Liver (tissue), 9 donors: ENCODE data around the gene TMPRSS2. TPM values are rescaled to one million over a fixed set of nuclear protein-coding genes. Genes with fewer than 3 reads are reported as not detected.

Source experiments
- DNase-seq: peaks from one replicate; pipeline ENCODE4 v3.0.0-alpha.2; 2017; ENCODE audit warnings: low spot score
- H3K27ac ChIP-seq, 2 donors: one replicate each; pipeline ENCODE4 v1.7.0; 2013; ENCODE audit warnings: inconsistent platforms in 2 of 2, low read length in 2 of 2, control low read depth in 1 of 2, low read depth in 1 of 2, mild to moderate bottlenecking in 1 of 2
- H3K27me3 ChIP-seq, 4 donors: one replicate each; pipeline versions ENCODE4 v1.6.1 to v1.7.0; 2013; ENCODE audit warnings: low read length in 3 of 4, inconsistent platforms in 1 of 4, mild to moderate bottlenecking in 1 of 4, moderate library complexity in 1 of 4; ENCODE audit not compliant: control insufficient read depth in 4 of 4, insufficient read depth in 4 of 4
- H3K36me3 ChIP-seq, 4 donors: one replicate each; pipeline versions ENCODE4 v1.6.1 to v1.7.0; 2013; ENCODE audit warnings: low read length in 3 of 4, mild to moderate bottlenecking in 3 of 4, low read depth in 1 of 4, moderate library complexity in 1 of 4; ENCODE audit not compliant: control insufficient read depth in 4 of 4, insufficient read depth in 3 of 4
- H3K4me1 ChIP-seq, 4 donors: one replicate each; pipeline versions ENCODE4 v1.6.1 to v1.7.0; 2013; ENCODE audit warnings: low read length in 3 of 4, mild to moderate bottlenecking in 3 of 4, moderate library complexity in 1 of 4; ENCODE audit not compliant: control insufficient read depth in 4 of 4, insufficient read depth in 4 of 4
- H3K4me3 ChIP-seq, 3 donors: one replicate each; pipeline versions ENCODE4 v1.6.1 to v1.7.0; 2013; ENCODE audit warnings: low read length in 3 of 3, control low read depth in 1 of 3, low read depth in 1 of 3, mild to moderate bottlenecking in 1 of 3
- H3K9ac ChIP-seq, 2 donors: one replicate each; pipeline ENCODE4 v1.7.0; 2013; ENCODE audit warnings: low read length in 2 of 2, mild to moderate bottlenecking in 2 of 2, moderate library complexity in 2 of 2, control low read depth in 1 of 2, low read depth in 1 of 2
- H3K9me3 ChIP-seq, 4 donors: one replicate each; pipeline versions ENCODE4 v1.6.1 to v1.7.0; 2013; ENCODE audit warnings: low read length in 3 of 4; ENCODE audit not compliant: control insufficient read depth in 4 of 4
- CTCF ChIP-seq: fragments of 150-350 bp; IDR thresholded peaks from 2 replicates; pipeline ENCODE4 v1.5.1; 2017; ENCODE audit warnings: improper control_type of control experiment, low read depth, low read length; ENCODE audit not compliant: missing input control
- EGR1 ChIP-seq, 2 donors: IDR thresholded peaks; 2 replicates each; pipeline ENCODE4 v1.6.1; 2016 to 2018; ENCODE audit warnings: antibody characterized with exemption in 2 of 2, low read depth in 2 of 2
- FOXA1 ChIP-seq: IDR thresholded peaks from 2 replicates; pipeline ENCODE4 v1.6.1; 2016; ENCODE audit warnings: antibody characterized with exemption
- FOXA2 ChIP-seq: IDR thresholded peaks from 2 replicates; pipeline ENCODE4 v1.6.1; 2016; ENCODE audit warnings: antibody characterized with exemption
- GABPA ChIP-seq, 2 donors: IDR thresholded peaks in 1 of 2; conservative IDR thresholded peaks in 1 of 2; 2 replicates each; pipeline ENCODE4 v1.6.1; 2016; ENCODE audit warnings: antibody characterized with exemption in 2 of 2, mild to moderate bottlenecking in 1 of 2, moderate library complexity in 1 of 2
- MAX ChIP-seq: IDR thresholded peaks from 2 replicates; pipeline ENCODE4 v1.6.1; 2016; ENCODE audit warnings: antibody characterized with exemption
- NR2F2 ChIP-seq: IDR thresholded peaks from 2 replicates; pipeline ENCODE4 v1.6.1; 2016; ENCODE audit warnings: antibody characterized with exemption
- TAF1 ChIP-seq: conservative IDR thresholded peaks from 2 replicates; pipeline ENCODE4 v1.6.1; 2016; ENCODE audit warnings: antibody characterized with exemption, mild to moderate bottlenecking
- YY1 ChIP-seq: IDR thresholded peaks from 2 replicates; pipeline ENCODE4 v1.6.1; 2016; ENCODE audit warnings: antibody characterized with exemption, mild to moderate bottlenecking
- WGBS: extraction: QIAGEN DNeasy Blood & Tissue Kit; methylation state at CpG from one replicate; pipeline ENCODE4 v1.1.7; 2013; 5-methylcytosine and 5-hydroxymethylcytosine counted together
- polyA plus RNA-seq, 2 donors: library from polyadenylated mRNA; stranded (reverse) in 1 of 2; unstranded in 1 of 2; fragments of 200-250 nt in 1 of 2; fragments of >200 nt in 1 of 2; fragmentation: Nextera tagmentation in 1 of 2; extraction: Ambion mirVana in 1 of 2; gene quantifications; one replicate each; pipeline versions ENCODE4 v1.2.1 to v1.2.3, GENCODE V29; 2013 to 2015
- total RNA-seq, 2 donors: library from RNA; depleted of rRNA; stranded (reverse); fragments of >200 nt; gene quantifications; one replicate each; pipeline ENCODE4 v1.2.3, GENCODE V29; 2014
- donor health status: healthy.
- donor health status: healthy.
- donor health status: healthy.
- donor health status: healthy.
- donor health status: healthy.

The TMPRSS2 gene
- total and polyA plus RNA-seq, 4 donors, result 0.14 to 32.0 (median 11.4) TPM

- no peak for TF ChIP-seq MAX
- TF ChIP-seq EGR1 (IDR thresholded peaks at IDR 0.05; ENCODE audit: low read depth in 2 of 2), result no peak
Observed at GRCh38 chr21:41442481-41443186, 65.3 kb downstream of the TMPRSS2 start (continued).

GRCh38 chr21:41441546-41441945, 66.4 kb downstream of the TMPRSS2 start:
- Histone ChIP-seq H3K9me3 (no peaks in the 10 kb centered on the region), H3K27me3 (no peaks in the 10 kb centered on the region), H3K4me1 (no peaks in the 10 kb centered on the region), H3K9ac (no peak overlapping the region), H3K36me3 (peaks cover 25 to 86% (median 63%) of the 10 kb centered on the region in 4 donors), H3K27ac (no peak overlapping the region), H3K4me3 (no peak overlapping the region)
- DNase-seq, result no peak
- 96% methylated on average over 14 of the region's 14 CpGs for WGBS
- TF ChIP-seq GABPA (IDR thresholded peaks at IDR 0.05 in 1 of 2, conservative IDR thresholded peaks at IDR 0.05 in 1 of 2), result no peak
- TF ChIP-seq MAX, result no peak
- no peak for TF ChIP-seq CTCF
- TF ChIP-seq EGR1 (IDR thresholded peaks at IDR 0.05; ENCODE audit: low read depth in 2 of 2), result no peak
- no peak for TF ChIP-seq FOXA1
- no peak for TF ChIP-seq YY1

GRCh38 chr21:41439248-41439647, 68.7 kb downstream of the TMPRSS2 start:
- TF ChIP-seq FOXA2 (no peak), CTCF (no peak)
- H3K4me1 ChIP-seq, result no peaks in the 10 kb centered on the region
- H3K27ac ChIP-seq, result no peak overlapping the region
- no peak overlapping the region for H3K4me3 ChIP-seq
- H3K9me3 ChIP-seq, result peaks cover 0 to 5% (median 0%) of the 10 kb centered on the region in 4 donors
- H3K9ac ChIP-seq, result no peak overlapping the region
- peaks cover 19 to 90% (median 65%) of the 10 kb centered on the region in 4 donors for H3K36me3 ChIP-seq
- no peak for DNase-seq
- WGBS, result 83% methylated on average over 4 of the region's 4 CpGs
- no peaks in the 10 kb centered on the region for H3K27me3 ChIP-seq

- DNase-seq, result no peak
- H3K9me3 ChIP-seq, result peaks cover 0 to 5% (median 0%) of the 10 kb centered on the region in 4 donors
- WGBS, result 92% methylated on average over 13 of the region's 13 CpGs
- H3K4me3 ChIP-seq, result no peak overlapping the region
- H3K4me1 ChIP-seq, result no peaks in the 10 kb centered on the region
- no peak overlapping the region for H3K9ac ChIP-seq
- no peak overlapping the region for H3K27ac ChIP-seq
- H3K27me3 ChIP-seq, result no peaks in the 10 kb centered on the region
- H3K36me3 ChIP-seq, result peaks cover 17 to 86% (median 65%) of the 10 kb centered on the region in 4 donors
- no peak for TF ChIP-seq NR2F2
- TF ChIP-seq TAF1, result no peak
Observed at GRCh38 chr21:41438425-41439113, 69.4 kb downstream of the TMPRSS2 start.
